ENCODE results near the gene ILRUN.
"Not testable (repeated sequence)": the region's sequence is repeated elsewhere in the genome, so short reads cannot be mapped to it uniquely, and the experiment has no call there.

The ILRUN gene

DNA sequence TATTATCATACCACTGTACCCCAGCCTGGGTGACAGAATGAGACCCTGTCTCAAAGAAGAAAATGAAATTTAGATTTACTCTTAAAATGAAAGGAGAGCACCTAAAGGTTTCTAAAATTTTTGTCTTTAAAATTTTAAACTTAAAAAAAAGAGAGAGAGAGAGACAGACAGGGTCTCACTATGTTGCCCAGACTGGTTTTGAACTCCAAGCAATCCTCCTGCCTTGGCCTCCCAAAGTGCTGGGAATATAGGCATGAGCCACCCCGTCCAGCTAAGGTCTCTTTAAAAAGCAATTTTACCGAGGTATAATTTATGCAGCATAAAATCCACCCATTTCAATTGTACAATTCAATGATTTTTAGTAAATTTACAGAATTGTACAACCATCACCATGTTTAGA is 33.2 kb downstream of the ILRUN start:
- DNase-seq = no peak

DNA sequence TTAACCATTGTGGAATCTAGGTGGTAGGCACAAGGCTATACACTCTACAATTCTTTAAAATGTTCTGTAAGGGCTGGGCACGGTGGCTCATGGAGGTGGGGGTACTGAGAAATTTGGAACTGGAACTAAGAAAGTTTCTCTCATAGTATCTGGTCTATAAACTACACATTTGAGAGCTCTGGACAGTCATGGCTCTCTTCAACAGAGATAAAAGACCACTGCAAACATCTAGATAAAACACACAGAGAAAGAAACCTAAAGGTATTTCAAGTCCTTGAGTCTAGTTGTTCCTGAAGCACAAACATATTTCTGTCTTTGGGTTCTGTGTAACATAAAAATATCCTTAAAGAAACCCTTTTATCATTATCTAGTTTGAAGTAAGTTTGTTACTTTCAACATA is 35.2 kb downstream of the ILRUN start:
- DNase-seq = no peak

DNA sequence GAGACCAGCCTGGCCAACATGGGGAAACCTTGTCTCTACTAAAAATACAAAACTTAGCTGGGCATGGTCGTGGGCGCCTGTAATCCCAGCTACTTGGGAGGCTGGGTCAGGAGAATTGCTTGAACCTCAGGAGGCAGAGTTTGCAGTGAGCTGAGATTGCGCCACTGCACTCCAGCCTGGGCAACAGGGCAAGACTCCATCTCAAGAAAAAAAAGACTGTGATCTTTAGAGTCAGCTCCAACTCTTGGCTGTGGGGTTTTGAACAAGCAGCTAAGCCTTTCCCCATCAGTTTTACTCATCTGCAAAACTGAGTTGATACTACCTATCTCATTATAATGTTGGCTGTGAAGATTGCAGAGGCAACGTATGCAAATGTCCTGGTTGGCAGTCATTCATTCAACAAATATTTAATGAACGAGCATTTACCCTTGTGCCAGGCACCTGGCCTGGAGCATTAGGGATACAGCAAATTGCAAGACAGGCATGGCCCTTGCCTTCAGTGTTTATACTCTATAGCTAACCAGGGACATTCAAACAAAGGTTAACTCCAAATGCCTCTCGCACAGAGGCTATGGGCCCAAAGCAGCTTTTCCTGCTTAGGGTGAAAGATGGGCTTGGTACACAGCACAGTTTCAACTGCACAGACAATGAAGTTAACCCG is 37.8 kb downstream of the ILRUN start:
- no peak for DNase-seq

DNA sequence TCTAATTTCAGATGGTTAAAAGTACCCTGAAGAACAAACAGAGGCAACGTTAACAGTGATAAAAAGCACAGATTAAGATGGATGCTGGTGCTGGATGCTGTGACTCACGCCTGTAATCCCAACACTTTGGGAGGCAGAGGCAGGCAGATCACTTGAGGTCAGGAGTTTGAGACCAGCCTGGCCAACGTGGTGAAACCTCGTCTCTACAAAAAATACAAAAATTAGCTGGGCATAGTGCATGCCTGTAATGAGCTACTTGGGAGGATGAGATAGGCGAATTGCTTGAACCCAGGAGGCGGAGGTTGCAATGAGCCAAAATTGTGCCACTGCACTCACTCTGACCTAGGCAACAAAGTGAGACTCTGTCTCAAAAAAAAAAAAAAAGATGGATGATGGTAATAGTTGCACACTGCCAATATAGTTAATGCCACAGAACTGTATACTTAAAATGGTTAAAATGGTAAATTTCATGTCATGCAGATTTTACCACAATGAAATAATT is 38.5 kb downstream of the ILRUN start:
- DNase-seq = not testable (repeated sequence)

DNA sequence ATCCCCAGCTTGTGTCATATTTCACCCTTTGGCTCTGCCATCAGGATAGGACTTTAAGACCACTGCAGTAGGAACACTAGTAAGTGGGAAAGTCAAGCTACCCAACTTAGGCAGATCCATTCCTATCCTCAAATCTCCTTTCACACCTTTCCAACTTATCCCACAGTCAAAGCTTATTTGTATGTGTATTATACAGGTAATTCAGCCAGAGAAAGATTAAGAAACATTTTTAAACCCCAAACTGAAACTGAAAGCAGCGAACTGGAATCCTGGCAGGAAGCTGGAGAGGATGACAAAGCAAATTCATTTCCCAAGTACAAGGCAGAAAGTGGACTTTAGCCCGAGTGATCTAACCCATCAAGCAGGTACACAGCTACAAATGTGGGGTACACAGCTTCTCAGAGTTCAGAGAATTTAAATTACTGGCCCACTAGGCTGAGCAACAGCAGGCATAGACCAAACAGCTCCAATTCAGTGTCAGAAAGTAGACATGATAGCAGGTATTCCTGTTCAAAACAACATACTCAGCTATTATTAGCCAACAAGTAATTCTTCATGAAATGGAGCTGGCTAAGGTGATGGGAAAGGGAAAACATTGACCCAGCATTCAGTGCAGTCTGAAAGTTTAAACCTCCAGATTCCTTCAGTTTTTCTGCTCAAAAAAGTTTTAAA is 39.1 kb downstream of the ILRUN start:
- peak; percentile 52 for DNase-seq

DNA sequence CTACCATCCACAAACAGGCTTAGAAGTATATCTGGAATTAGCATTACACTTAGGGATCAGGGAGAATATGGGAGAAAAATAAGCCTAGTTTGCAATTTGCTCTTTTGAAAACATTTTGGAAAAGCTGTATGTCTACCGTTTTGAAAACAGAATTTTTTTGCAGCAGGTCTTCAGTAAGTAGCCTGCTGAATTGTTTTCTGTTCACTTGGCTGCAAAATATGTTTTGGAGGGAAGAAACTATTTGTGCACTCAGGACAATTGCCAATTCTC is 39.6 kb downstream of the ILRUN start:
- no peak for DNase-seq

DNA sequence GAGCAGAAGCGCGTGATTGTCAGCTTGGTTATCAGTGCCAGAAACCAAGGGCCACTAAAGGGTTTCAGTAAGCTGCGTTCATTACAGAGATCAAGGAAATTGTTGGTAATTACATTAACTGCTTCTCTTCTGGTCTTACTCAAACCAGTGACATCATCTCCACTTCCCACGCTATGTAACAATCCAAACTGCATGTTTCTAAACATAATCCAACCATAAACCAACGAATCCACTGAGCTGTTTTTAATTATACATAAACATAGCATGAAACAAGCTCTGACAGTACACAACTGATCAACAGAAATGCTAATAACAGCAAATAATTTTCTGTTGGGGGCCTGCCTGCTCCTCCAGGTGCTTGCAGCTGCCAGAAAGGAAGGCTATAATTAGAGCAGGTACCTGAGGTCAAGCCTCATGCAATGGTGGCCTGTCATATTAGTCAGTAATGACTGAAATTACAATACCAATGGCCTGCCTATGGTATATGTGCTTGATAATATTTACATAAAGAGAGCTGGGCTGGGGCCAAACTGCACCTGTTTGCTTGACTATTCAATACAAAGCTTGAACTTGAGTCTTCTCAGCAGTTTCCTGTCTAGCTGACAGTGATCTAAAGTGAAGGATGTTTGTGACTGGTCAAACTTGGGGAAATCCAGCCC is 40.1 kb downstream of the ILRUN start:
- peak; percentile 53 for DNase-seq

DNA sequence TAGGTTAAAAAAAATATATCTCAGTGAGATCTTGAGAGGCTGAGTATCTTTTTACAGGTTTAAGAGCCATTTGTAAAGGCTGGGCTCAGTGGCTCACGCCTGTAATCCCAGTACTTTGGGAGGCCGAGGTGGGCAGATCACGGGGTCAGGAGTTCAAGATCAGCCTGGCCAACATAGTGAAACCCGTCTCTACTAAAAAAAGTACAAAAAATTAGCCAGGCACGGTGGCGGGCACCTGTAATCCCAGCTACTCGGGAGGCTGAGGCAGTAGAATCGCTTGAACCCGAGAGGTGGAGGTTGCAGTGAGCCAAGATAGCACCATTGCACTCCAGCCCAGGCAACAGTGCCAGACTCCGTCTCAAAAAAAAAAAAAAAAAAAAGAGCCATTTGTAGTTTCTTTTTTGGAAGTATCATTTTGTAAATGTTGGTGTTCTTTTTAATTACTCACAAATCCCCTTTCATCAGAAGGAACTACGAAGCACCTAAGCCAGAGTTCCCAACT is 40.6 kb downstream of the ILRUN start:
- not testable (repeated sequence) for DNase-seq

DNA sequence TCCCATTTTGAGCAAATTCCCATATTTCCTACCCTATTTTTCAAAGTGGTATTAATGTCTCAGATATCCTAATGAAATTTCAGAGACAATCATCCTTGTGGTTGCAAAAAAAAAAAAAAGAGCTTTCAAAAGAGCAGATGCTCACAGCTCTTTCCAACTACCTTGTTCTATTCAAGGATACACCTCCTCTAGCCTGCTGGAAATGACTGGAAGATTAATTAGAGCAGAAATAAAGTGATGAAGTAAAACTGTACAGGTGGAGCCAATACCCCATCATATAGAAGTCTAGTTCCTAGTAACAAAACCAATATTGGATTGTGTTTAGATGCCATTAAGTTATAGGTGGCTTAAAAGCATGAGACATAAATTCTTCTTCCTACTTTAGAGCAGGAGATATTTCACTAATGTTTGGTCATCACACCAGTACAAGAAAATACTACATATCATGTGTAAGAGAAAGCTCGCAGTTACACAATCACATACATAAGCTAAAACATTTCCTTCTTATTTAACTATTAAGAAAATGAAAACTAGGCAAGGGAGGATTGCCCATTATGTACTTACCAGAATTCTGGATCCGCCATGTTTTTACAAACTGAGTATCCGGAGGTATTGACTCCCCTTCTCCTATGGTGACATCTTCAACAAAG is 42.4 kb downstream of the ILRUN start:
- no peak for DNase-seq

DNA sequence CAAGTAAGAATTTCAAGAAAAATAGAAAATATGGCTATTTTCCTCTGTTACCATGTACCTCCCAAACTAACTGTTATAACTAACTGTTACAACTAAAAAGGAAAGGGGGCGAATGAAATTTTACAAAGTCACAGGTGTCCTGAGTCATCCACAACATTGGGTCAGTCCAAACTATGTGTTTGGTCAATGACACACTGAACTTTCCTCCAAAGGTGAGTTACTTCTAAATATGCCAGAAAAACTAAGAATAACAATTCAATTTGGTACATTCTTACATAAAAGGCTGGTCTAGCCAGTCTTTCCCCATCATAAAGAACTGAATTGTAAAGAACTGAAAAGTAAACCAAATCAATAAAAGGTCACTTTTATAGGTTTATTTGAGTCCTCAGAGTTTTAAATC is 44.3 kb downstream of the ILRUN start:
- DNase-seq = no peak

DNA sequence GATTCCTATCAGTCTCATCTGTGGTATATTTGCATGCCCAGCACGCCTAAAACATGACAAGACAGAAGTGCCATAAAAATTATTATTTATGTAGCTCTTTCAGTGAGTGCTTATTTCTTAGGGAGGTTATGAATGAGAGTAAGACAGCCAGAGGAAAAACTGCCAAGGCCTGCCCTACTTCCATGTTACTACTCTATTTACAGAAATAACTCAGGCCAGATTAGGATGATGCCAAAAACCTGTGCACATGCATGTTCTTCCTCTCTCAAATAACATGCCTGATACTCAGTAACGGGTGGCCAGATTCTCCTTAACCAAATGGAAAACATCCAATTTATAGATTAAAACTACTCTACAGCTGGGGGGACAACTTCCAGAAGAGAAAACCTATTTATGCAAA is 45.7 kb downstream of the ILRUN start:
- DNase-seq = no peak

DNA sequence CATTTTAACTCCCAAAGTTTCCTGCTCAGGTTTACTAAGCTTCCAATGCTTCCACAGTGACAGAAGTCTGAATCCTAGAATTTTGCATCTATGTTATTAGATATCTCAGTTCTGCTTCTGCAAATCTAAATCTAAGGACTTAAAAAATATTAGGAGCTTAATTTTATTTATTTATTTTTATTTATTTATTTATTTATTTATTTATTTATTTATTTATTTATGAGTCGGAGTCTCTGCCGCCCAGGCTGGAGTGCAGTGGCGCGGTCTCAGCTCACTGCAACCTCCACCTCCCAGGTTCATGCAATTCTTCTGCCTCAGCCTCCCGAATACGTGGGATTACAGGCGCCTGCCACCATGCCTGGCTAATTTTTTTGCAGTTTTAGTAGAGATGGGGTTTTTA is 46.3 kb downstream of the ILRUN start:
- not testable (repeated sequence) for DNase-seq

DNA sequence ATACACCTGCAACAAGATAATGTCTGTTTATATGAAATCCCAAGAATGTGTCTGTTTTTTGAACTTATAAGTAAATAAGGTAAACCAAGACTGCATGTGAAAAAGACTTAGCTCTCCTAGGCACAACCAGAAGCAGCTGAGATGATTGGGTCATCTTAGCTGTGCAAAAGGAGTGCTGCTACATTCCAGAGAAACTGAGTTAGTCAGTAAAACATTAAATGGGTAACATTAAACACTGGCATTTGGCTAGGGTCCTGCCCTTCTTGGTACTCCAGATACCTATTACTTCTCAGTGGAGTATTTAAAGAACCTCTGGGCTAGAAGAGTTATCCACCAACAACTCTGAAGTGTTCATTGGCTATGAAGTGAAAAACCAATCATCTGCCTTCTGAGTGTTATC is 47.8 kb downstream of the ILRUN start:
- no peak for DNase-seq
